HEK293 (cell line): Measurements from ENCODE around the gene NT5DC2.

ENCODE experiments used
- CTCF ChIA-PET: fragments of 350-600 bp; formaldehyde crosslinking; extraction: SDS; loops from one replicate; lab custom pipeline; 2021; ENCODE audit warnings: antibody characterized with exemption; lab: Yijun Ruan, JAX
- POLR2A ChIA-PET: fragments of 300-600 bp; formaldehyde crosslinking; extraction: SDS; loops from one replicate; lab custom pipeline; 2020; ENCODE audit warnings: antibody characterized with exemption, inconsistent platforms; lab: Yijun Ruan, JAX
- H3K27ac ChIP-seq: fragments of 200-500 bp; sonication (Bioruptor generic); 2 replicates; pipeline ENCODE4 v1.5.1; 2014; ENCODE audit warnings: low read depth, low read length, control low read depth, inconsistent platforms; ENCODE audit errors: extremely low read depth
- H3K36me3 ChIP-seq, 2 experiments: fragments of 200-500 bp in 1 of 2; sonication (Bioruptor generic) in 1 of 2; 1 replicate in 1 of 2; 2 replicates in 1 of 2; pipeline ENCODE4 v1.5.1; 2014 to 2017; ENCODE audit warnings: inconsistent platforms in 2 of 2, low read length in 2 of 2; ENCODE audit not compliant: control insufficient read depth in 2 of 2, insufficient read depth in 1 of 2
- H3K4me1 ChIP-seq: fragments of 200-500 bp; sonication (Bioruptor generic); 2 replicates; pipeline ENCODE4 v1.5.1; 2014; ENCODE audit warnings: mild to moderate bottlenecking, low read length, inconsistent platforms; ENCODE audit not compliant: control insufficient read depth, insufficient read depth
- H3K4me3 ChIP-seq: 2 replicates; pipeline ENCODE4 v1.5.1; 2011; ENCODE audit warnings: low read depth, mild to moderate bottlenecking, control low read depth, low read length, moderate library complexity
- H3K9me3 ChIP-seq: fragments of 200-500 bp; sonication (Bioruptor generic); 2 replicates; pipeline ENCODE4 v1.5.1; 2014; ENCODE audit warnings: low read depth, low read length, inconsistent platforms; ENCODE audit not compliant: control insufficient read depth, insufficient read depth
- BCL6B ChIP-seq: fragments of 450-650 bp; formaldehyde crosslinking; IDR thresholded peaks from 2 replicates; pipeline ENCODE4 v1.5.1; 2017; ENCODE audit warnings: missing biosample characterization, missing genetic modification characterization
- ELK4 ChIP-seq: IDR thresholded peaks from 2 replicates; pipeline ENCODE4 v1.6.1; 2011; ENCODE audit warnings: mild to moderate bottlenecking, low read depth, low read length, borderline replicate concordance
- HOXC10 ChIP-seq: sonication (generic); formaldehyde crosslinking; IDR thresholded peaks from 2 replicates; pipeline ENCODE4 v1.8.1; 2023; ENCODE audit warnings: mild to moderate bottlenecking, missing genetic modification reagents
- KLF10 ChIP-seq: fragments of 450-650 bp; IDR thresholded peaks from 2 replicates; pipeline ENCODE4 v1.5.1; 2018; ENCODE audit warnings: missing biosample characterization, mild to moderate bottlenecking, missing genetic modification characterization
- KLF16 ChIP-seq: fragments of 450-650 bp; formaldehyde crosslinking; IDR thresholded peaks from 2 replicates; pipeline ENCODE4 v1.5.1; 2017; ENCODE audit warnings: missing biosample characterization, missing genetic modification characterization
- SETDB1 ChIP-seq: IDR thresholded peaks from one replicate; pipeline ENCODE4 v1.6.1; 2017; ENCODE audit warnings: mild to moderate bottlenecking, low read length, moderate library complexity, mixed read lengths; ENCODE audit not compliant: insufficient read length
- ZBTB11 ChIP-seq: fragments of 450-650 bp; formaldehyde crosslinking; conservative IDR thresholded peaks from 2 replicates; pipeline ENCODE4 v1.5.1; 2016; ENCODE audit warnings: low read depth, missing biosample characterization, missing genetic modification characterization
- ZBTB17 ChIP-seq: fragments of 450-650 bp; formaldehyde crosslinking; IDR thresholded peaks from 2 replicates; pipeline ENCODE4 v1.5.1; 2016; ENCODE audit warnings: missing biosample characterization, missing genetic modification characterization
- ZBTB21 ChIP-seq: fragments of 450-650 bp; formaldehyde crosslinking; IDR thresholded peaks from 2 replicates; pipeline ENCODE4 v1.5.1; 2017; ENCODE audit warnings: missing biosample characterization, missing genetic modification characterization
- ZIC2 ChIP-seq: fragments of 450-650 bp; formaldehyde crosslinking; IDR thresholded peaks from 2 replicates; pipeline ENCODE4 v1.5.1; 2016; ENCODE audit warnings: missing biosample characterization, missing genetic modification characterization
- ZNF148 ChIP-seq: fragments of 450-650 bp; formaldehyde crosslinking; IDR thresholded peaks from 2 replicates; pipeline ENCODE4 v1.5.0; 2017; ENCODE audit warnings: missing biosample characterization, missing genetic modification characterization, borderline replicate concordance
- ZNF155 ChIP-seq: fragments of 450-650 bp; formaldehyde crosslinking; IDR thresholded peaks from 2 replicates; pipeline ENCODE4 v1.5.1; 2016; ENCODE audit warnings: missing biosample characterization, missing genetic modification characterization
- ZNF2 ChIP-seq: fragments of 450-650 bp; formaldehyde crosslinking; IDR thresholded peaks from 2 replicates; pipeline ENCODE4 v1.5.1; 2016; ENCODE audit warnings: missing biosample characterization, missing genetic modification characterization
- ZNF214 ChIP-seq: fragments of 450-650 bp; formaldehyde crosslinking; IDR thresholded peaks from 2 replicates; pipeline ENCODE4 v1.5.1; 2017; ENCODE audit warnings: missing biosample characterization, mild to moderate bottlenecking, missing genetic modification characterization, borderline replicate concordance
- ZNF223 ChIP-seq: fragments of 450-650 bp; formaldehyde crosslinking; IDR thresholded peaks from 2 replicates; pipeline ENCODE4 v1.5.1; 2016; ENCODE audit warnings: missing biosample characterization, missing genetic modification characterization
- ZNF302 ChIP-seq: fragments of 450-650 bp; formaldehyde crosslinking; IDR thresholded peaks from 2 replicates; pipeline ENCODE4 v1.5.1; 2016; ENCODE audit warnings: missing biosample characterization, missing genetic modification characterization, low read depth
- ZNF324 ChIP-seq: fragments of 450-650 bp; formaldehyde crosslinking; IDR thresholded peaks from 2 replicates; pipeline ENCODE4 v1.5.1; 2016; ENCODE audit warnings: missing biosample characterization, missing genetic modification characterization
- ZNF362 ChIP-seq: fragments of 450-650 bp; formaldehyde crosslinking; IDR thresholded peaks from 2 replicates; pipeline ENCODE4 v1.5.1; 2016; ENCODE audit warnings: missing biosample characterization, missing genetic modification characterization
- ZNF416 ChIP-seq: fragments of 450-650 bp; formaldehyde crosslinking; IDR thresholded peaks from 2 replicates; pipeline ENCODE4 v1.5.1; 2016; ENCODE audit warnings: missing biosample characterization, missing genetic modification characterization
- ZNF426 ChIP-seq: fragments of 450-650 bp; formaldehyde crosslinking; IDR thresholded peaks from 2 replicates; pipeline ENCODE4 v1.5.1; 2017; ENCODE audit warnings: missing biosample characterization, missing genetic modification characterization, mild to moderate bottlenecking, inconsistent platforms, moderate library complexity
- ZNF558 ChIP-seq: fragments of 450-650 bp; formaldehyde crosslinking; IDR thresholded peaks from 2 replicates; pipeline ENCODE4 v1.5.1; 2016; ENCODE audit warnings: missing biosample characterization, missing genetic modification characterization
- ZNF626 ChIP-seq: fragments of 450-650 bp; sonication (Bioruptor Pico); formaldehyde crosslinking; IDR thresholded peaks from 2 replicates; pipeline ENCODE4 v1.5.1; 2018; ENCODE audit warnings: missing biosample characterization, missing genetic modification characterization, inconsistent platforms
- ZNF654 ChIP-seq: fragments of 450-650 bp; formaldehyde crosslinking; IDR thresholded peaks from 2 replicates; pipeline ENCODE4 v1.5.1; 2016; ENCODE audit warnings: low read depth, missing biosample characterization, missing genetic modification characterization
- ZNF768 ChIP-seq: fragments of 450-650 bp; formaldehyde crosslinking; IDR thresholded peaks from 2 replicates; pipeline ENCODE4 v1.5.1; 2018; ENCODE audit warnings: missing biosample characterization, mild to moderate bottlenecking, missing genetic modification characterization
- ZNF785 ChIP-seq: fragments of 450-650 bp; formaldehyde crosslinking; IDR thresholded peaks from 2 replicates; pipeline ENCODE4 v1.5.1; 2016; ENCODE audit warnings: missing biosample characterization, missing genetic modification characterization
- ZNF830 ChIP-seq: fragments of 450-650 bp; IDR thresholded peaks from 2 replicates; pipeline ENCODE4 v1.5.0; 2018; ENCODE audit warnings: missing biosample characterization, missing genetic modification characterization, low read depth, mild to moderate bottlenecking, moderate library complexity
- ZSCAN30 ChIP-seq: fragments of 450-650 bp; IDR thresholded peaks from 2 replicates; pipeline ENCODE4 v1.5.1; 2018; ENCODE audit warnings: missing biosample characterization, mild to moderate bottlenecking, missing genetic modification characterization, moderate library complexity

NT5DC2 gene

GRCh38 chr3:52479037-52479876, 54.4 kb downstream of the NT5DC2 start:
- ChIA-PET CTCF (no interaction called here), POLR2A (interaction anchor here (1.0 kb wide), 1 partner anchor 10 kb away, joined by 3 read pairs; no protein-coding TSS in a partner anchor)
- peaks cover 7 to 95% of the 10 kb centered on the region in 2 experiments; a peak in 2 of 3 replicates for H3K36me3 ChIP-seq
- H3K9me3 ChIP-seq: no peaks in the 10 kb centered on the region
- no peak for TF ChIP-seq ZNF155
- TF ChIP-seq KLF16 (tag by site-specific recombination): no peak
- TF ChIP-seq ZSCAN30 (tag by site-specific recombination): no peak
- no peak for TF ChIP-seq HOXC10 (CRISPR knock-in tag)
- no peak for TF ChIP-seq KLF10 (tag by site-specific recombination)
- TF ChIP-seq ZNF768 (tag by site-specific recombination): no peak
- no peak for TF ChIP-seq ZNF830
- no peak for TF ChIP-seq ZNF324 (tag by site-specific recombination)
- TF ChIP-seq ZNF223 (tag by site-specific recombination): no peak
- no peak for TF ChIP-seq ZNF654 (tag by site-specific recombination)
- no peak for TF ChIP-seq ZNF148 (tag by site-specific recombination)
- TF ChIP-seq ZNF362 (tag by site-specific recombination): no peak
- no peak for TF ChIP-seq ZNF2 (tag by site-specific recombination)
- TF ChIP-seq ZNF214 (tag by site-specific recombination): no peak
- no peak for TF ChIP-seq ELK4
- TF ChIP-seq ZIC2 (tag by site-specific recombination): no peak
- no peak for TF ChIP-seq BCL6B (tag by site-specific recombination)
- no peaks in the 10 kb centered on the region for H3K4me1 ChIP-seq
- no peak overlapping the region for H3K4me3 ChIP-seq
- no peak overlapping the region for H3K27ac ChIP-seq

- no peak overlapping the region for H3K4me3 ChIP-seq
- CTCF ChIA-PET: no interaction called here
- H3K36me3 ChIP-seq: peaks cover 7 to 97% of the 10 kb centered on the region in 2 experiments; a peak in 2 of 3 replicates
- POLR2A ChIA-PET: no interaction called here
- no peak overlapping the region for H3K27ac ChIP-seq
- H3K9me3 ChIP-seq: no peaks in the 10 kb centered on the region
- no peaks in the 10 kb centered on the region for H3K4me1 ChIP-seq
- TF ChIP-seq ZNF416: no peak
- TF ChIP-seq ZNF426 (tag by site-specific recombination): no peak
- TF ChIP-seq ZBTB21 (tag by site-specific recombination): no peak
- no peak for TF ChIP-seq ZSCAN30 (tag by site-specific recombination)
- TF ChIP-seq ZBTB17 (tag by site-specific recombination): no peak
- no peak for TF ChIP-seq ZNF302 (tag by site-specific recombination)
- no peak for TF ChIP-seq ZNF785
- TF ChIP-seq ZBTB11 (tag by site-specific recombination): no peak
- no peak for TF ChIP-seq ZNF626 (tag by site-specific recombination)
- no peak for TF ChIP-seq ZNF558 (tag by site-specific recombination)
- TF ChIP-seq SETDB1: no peak
These were observed 55.9 kb downstream of the NT5DC2 start for GRCh38 chr3:52477796-52478095.
